Tibial nerve (tissue), 4 donors: ENCODE measurements around the gene TFDP3. TPM values are rescaled to one million over a fixed set of nuclear protein-coding genes. Genes with fewer than 3 reads are reported as not detected.

ENCODE experiments used
- DNase-seq, 2 donors: peaks; one replicate each; pipeline ENCODE4 v3.0.0-alpha.2; 2019; ENCODE audit warnings: low spot score in 2 of 2
- H3K27ac ChIP-seq, 4 donors: fragments of 200-600 bp; sonication (generic) in 3 of 4; one replicate each; pipeline ENCODE4 v1.5.1; 2017 to 2019; ENCODE audit warnings: mild to moderate bottlenecking in 1 of 4
- H3K27me3 ChIP-seq, 2 donors: fragments of 200-600 bp; sonication (generic) in 1 of 2; one replicate each; pipeline versions ENCODE4 v1.5.1 to v1.6.0; 2017 to 2019
- H3K36me3 ChIP-seq, 3 donors: fragments of 200-600 bp; sonication (generic); one replicate each; pipeline ENCODE4 v1.5.1; 2018 to 2019
- H3K4me1 ChIP-seq, 4 donors: fragments of 200-600 bp; sonication (generic) in 3 of 4; one replicate each; pipeline ENCODE4 v1.5.1; 2017 to 2019
- H3K4me3 ChIP-seq, 4 donors: fragments of 200-600 bp; sonication (generic) in 3 of 4; one replicate each; pipeline ENCODE4 v1.5.1; 2017 to 2019; ENCODE audit warnings: mild to moderate bottlenecking in 1 of 4, moderate library complexity in 1 of 4
- H3K9me3 ChIP-seq, 4 donors: fragments of 200-600 bp; sonication (generic) in 3 of 4; one replicate each; pipeline ENCODE4 v1.5.1; 2017 to 2019
- CTCF ChIP-seq, 5 experiments: fragments of 200-600 bp in 3 of 5; fragments of 450-650 bp in 2 of 5; sonication (generic) in 3 of 5; IDR thresholded peaks; one replicate each; pipeline ENCODE4 v1.5.1; 2016 to 2019; ENCODE audit warnings: antibody characterized with exemption in 5 of 5, mild to moderate bottlenecking in 3 of 5, moderate library complexity in 2 of 5
- EP300 ChIP-seq, 2 donors: sonication (generic); formaldehyde crosslinking; IDR thresholded peaks; one replicate each; pipeline ENCODE4 v1.6.1; 2017; ENCODE audit warnings: antibody characterized with exemption in 2 of 2, mild to moderate bottlenecking in 1 of 2
- POLR2A ChIP-seq, 2 donors: fragments of 450-650 bp; IDR thresholded peaks; one replicate each; pipeline ENCODE4 v1.6.1; 2017; ENCODE audit warnings: antibody characterized with exemption in 2 of 2, mild to moderate bottlenecking in 2 of 2, moderate library complexity in 2 of 2
- WGBS, 2 donors: methylation state at CpG; one replicate each; pipeline ENCODE4 v1.1.5; 2018; 5-methylcytosine and 5-hydroxymethylcytosine counted together
- total RNA-seq, 4 donors: library from RNA; depleted of rRNA; stranded (reverse); fragments of >200 nt; gene quantifications; one replicate each; pipeline ENCODE4 v1.1.0, GENCODE V29; 2016

TFDP3 gene
- total RNA-seq, 4 donors from 2014 or later, result not detected

- no peak overlapping the region for H3K4me3 ChIP-seq
- no peaks in the 10 kb centered on the region for H3K36me3 ChIP-seq
- no peak overlapping the region for H3K27ac ChIP-seq
- peaks cover 0 to 5% of the 10 kb centered on the region in 2 donors for H3K27me3 ChIP-seq
- H3K9me3 ChIP-seq, result no peaks in the 10 kb centered on the region
- no peak for TF ChIP-seq CTCF (IDR thresholded peaks at IDR 0.05)
- no peak for TF ChIP-seq POLR2A (IDR thresholded peaks at IDR 0.05)
- no peak for TF ChIP-seq EP300 (IDR thresholded peaks at IDR 0.05)
- no peak for DNase-seq
- 50% methylated on average over 3 of the region's 3 CpGs; no CpG with 5 or more reads in 1 of the 2 donors for WGBS, 2 donors
- no peaks in the 10 kb centered on the region for H3K4me1 ChIP-seq
These were observed 3.9 kb downstream of the TFDP3 start for GRCh38 chrX:133214301-133214700.

GRCh38 chrX:133213117-133213516 is 5.0 kb downstream of the TFDP3 start:
- Histone ChIP-seq H3K4me1 (no peaks in the 10 kb centered on the region), H3K9me3 (no peaks in the 10 kb centered on the region), H3K4me3 (no peak overlapping the region), H3K27me3 (peaks cover 0 to 5% of the 10 kb centered on the region in 2 donors), H3K27ac (no peak overlapping the region), H3K36me3 (no peaks in the 10 kb centered on the region)
- WGBS, 2 donors, result 67 to 87% methylated on average over 5 of the region's 5 CpGs
- DNase-seq, result no peak
- no peak for TF ChIP-seq POLR2A (IDR thresholded peaks at IDR 0.05)
- no peak for TF ChIP-seq CTCF (IDR thresholded peaks at IDR 0.05)
- TF ChIP-seq EP300 (IDR thresholded peaks at IDR 0.05), result no peak

GRCh38 chrX:133207751-133208150 is 10.4 kb downstream of the TFDP3 start:
- H3K4me3 ChIP-seq, result no peak overlapping the region
- H3K36me3 ChIP-seq, result no peaks in the 10 kb centered on the region
- 65 to 80% methylated on average over 2 of the region's 2 CpGs for WGBS, 2 donors
- peaks cover 0 to 8% of the 10 kb centered on the region in 2 donors for H3K27me3 ChIP-seq
- no peaks in the 10 kb centered on the region for H3K9me3 ChIP-seq
- DNase-seq, result no peak
- no peak overlapping the region for H3K27ac ChIP-seq
- TF ChIP-seq POLR2A (IDR thresholded peaks at IDR 0.05), result no peak
- H3K4me1 ChIP-seq, result no peaks in the 10 kb centered on the region

GRCh38 chrX:133191739-133192039 is 26.5 kb downstream of the TFDP3 start:
- Histone ChIP-seq H3K27ac (no peak overlapping the region), H3K27me3 (peaks cover 0 to 10% of the 10 kb centered on the region in 2 donors), H3K4me3 (no peak overlapping the region), H3K4me1 (no peaks in the 10 kb centered on the region), H3K9me3 (no peaks in the 10 kb centered on the region), H3K36me3 (no peaks in the 10 kb centered on the region)
- no peak for TF ChIP-seq CTCF (IDR thresholded peaks at IDR 0.05)
- no peak for TF ChIP-seq POLR2A (IDR thresholded peaks at IDR 0.05)
- 3 to 14% methylated on average over 1 of the region's 1 CpG for WGBS, 2 donors
- no peak for DNase-seq

- Histone ChIP-seq H3K36me3 (no peaks in the 10 kb centered on the region), H3K27ac (no peak overlapping the region), H3K4me1 (no peaks in the 10 kb centered on the region), H3K4me3 (no peak overlapping the region), H3K27me3 (peaks cover 0 to 10% of the 10 kb centered on the region in 2 donors), H3K9me3 (no peaks in the 10 kb centered on the region)
- 57 to 62% methylated on average over 6 to 10 of the region's 10 CpGs for WGBS, 2 donors
- TF ChIP-seq CTCF (IDR thresholded peaks at IDR 0.05) (no peak), POLR2A (IDR thresholded peaks at IDR 0.05) (no peak), EP300 (IDR thresholded peaks at IDR 0.05) (no peak)
- DNase-seq, result no peak
These were observed 27.0 kb downstream of the TFDP3 start for GRCh38 chrX:133190877-133191738.
